ENCODE data around the gene GNG12. TPM values are rescaled to one million over a fixed set of nuclear protein-coding genes. Genes with fewer than 3 reads are reported as not detected.

Gene GNG12
- total RNA-seq, 1 donor from 2014 or later: 0.05 TPM

GRCh38 chr1:67792741-67793458 lies 40.4 kb downstream of the GNG12 start:
- peaks cover 16% of the 10 kb centered on the region for H3K27me3 Mint-ChIP-seq
- H3K4me1 Mint-ChIP-seq: no peaks in the 10 kb centered on the region
- no peak for DNase-seq
- no peaks in the 10 kb centered on the region for H3K9me3 Mint-ChIP-seq
- no peak overlapping the region for H3K27ac Mint-ChIP-seq
- intact Hi-C loops (cut with micrococcal nuclease): no loop called here
- H3K36me3 Mint-ChIP-seq (ENCODE audit: low read depth): no peaks in the 10 kb centered on the region
- no peak overlapping the region for H3K4me3 Mint-ChIP-seq

DNA sequence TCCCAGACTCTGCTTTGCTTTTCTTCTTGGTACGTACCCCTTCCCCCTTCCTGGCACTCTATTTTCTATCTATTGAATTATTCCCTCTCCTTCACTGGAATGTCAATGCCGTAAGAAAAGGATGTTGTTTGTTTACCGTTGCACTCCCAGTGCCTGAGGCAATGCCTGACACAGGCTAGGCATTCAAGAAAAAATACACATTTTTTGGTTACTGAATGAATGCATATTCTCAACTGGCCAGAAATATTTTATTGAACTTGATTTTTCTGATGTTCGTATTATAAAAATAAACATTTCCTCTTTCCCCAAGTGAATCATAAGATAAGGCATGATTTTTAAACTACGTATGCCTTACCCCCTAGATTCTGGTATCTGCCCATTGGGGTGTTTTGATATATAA lies 41.2 kb downstream of the GNG12 start:
- no peaks in the 10 kb centered on the region for H3K9me3 Mint-ChIP-seq
- H3K27ac Mint-ChIP-seq: no peak overlapping the region
- intact Hi-C loops (cut with micrococcal nuclease): no loop called here
- H3K4me3 Mint-ChIP-seq: no peak overlapping the region
- H3K4me1 Mint-ChIP-seq: no peaks in the 10 kb centered on the region
- H3K36me3 Mint-ChIP-seq (ENCODE audit: low read depth): no peaks in the 10 kb centered on the region
- DNase-seq: no peak
- H3K27me3 Mint-ChIP-seq: peaks cover 16% of the 10 kb centered on the region

DNA sequence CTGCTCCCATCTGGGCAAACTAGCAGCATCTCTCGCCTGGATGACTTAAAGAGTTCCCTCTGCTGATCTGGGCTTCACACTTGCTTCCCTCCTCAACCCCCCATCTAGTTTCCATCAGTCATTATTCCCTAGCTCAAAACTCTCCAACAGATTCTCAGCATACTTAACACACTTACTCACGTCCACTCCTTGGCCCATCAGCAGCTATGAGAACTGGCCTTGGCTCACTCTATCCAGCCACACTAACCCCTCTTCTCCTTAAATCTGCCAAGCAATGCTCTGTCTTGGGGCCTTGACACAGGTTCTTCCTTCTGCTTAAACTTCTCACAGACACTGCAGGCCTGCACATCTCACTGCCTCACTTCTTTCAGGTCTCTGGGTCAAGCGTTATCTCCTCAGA lies 41.6 kb downstream of the GNG12 start:
- Mint-ChIP-seq H3K9me3 (no peaks in the 10 kb centered on the region), H3K27ac (no peak overlapping the region), H3K4me3 (no peak overlapping the region), H3K4me1 (no peaks in the 10 kb centered on the region), H3K36me3 (ENCODE audit: low read depth) (no peaks in the 10 kb centered on the region), H3K27me3 (peaks cover 16% of the 10 kb centered on the region)
- DNase-seq: no peak
- intact Hi-C loops (cut with micrococcal nuclease): no loop called here

GRCh38 chr1:67791261-67791660 lies 42.0 kb downstream of the GNG12 start:
- Mint-ChIP-seq H3K36me3 (ENCODE audit: low read depth) (no peaks in the 10 kb centered on the region), H3K4me1 (no peaks in the 10 kb centered on the region), H3K27me3 (peaks cover 16% of the 10 kb centered on the region), H3K4me3 (no peak overlapping the region), H3K27ac (no peak overlapping the region), H3K9me3 (no peaks in the 10 kb centered on the region)
- intact Hi-C loops (cut with micrococcal nuclease): no loop called here
- DNase-seq: no peak

DNA sequence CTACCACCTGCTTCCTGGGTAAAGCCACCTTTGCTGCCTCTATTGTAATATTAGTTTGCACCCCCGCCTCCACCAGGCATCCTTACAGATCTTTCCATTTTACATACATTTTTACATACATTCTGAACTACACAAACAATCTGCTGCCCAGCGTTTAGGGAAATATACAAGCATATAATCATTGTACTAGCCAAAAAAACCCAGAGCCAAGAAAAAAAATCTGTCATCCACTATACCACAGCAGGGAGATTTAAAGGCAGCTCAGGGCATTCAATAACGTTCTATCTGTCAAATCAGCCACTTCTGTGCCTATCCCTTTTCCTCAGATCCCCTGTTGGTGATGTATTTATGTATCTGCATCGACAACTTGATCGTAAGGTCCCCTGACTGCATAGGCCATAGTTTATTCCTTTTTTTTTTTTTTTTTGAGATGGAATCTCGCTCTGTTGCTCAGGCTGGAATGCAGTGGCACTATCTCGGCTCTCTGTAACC lies 43.0 kb downstream of the GNG12 start:
- intact Hi-C loops (cut with micrococcal nuclease): no loop called here
- Mint-ChIP-seq H3K9me3 (no peaks in the 10 kb centered on the region), H3K27me3 (peaks cover 16% of the 10 kb centered on the region), H3K36me3 (ENCODE audit: low read depth) (no peaks in the 10 kb centered on the region), H3K4me1 (no peaks in the 10 kb centered on the region), H3K27ac (no peak overlapping the region), H3K4me3 (no peak overlapping the region)
- no peak for DNase-seq

DNA sequence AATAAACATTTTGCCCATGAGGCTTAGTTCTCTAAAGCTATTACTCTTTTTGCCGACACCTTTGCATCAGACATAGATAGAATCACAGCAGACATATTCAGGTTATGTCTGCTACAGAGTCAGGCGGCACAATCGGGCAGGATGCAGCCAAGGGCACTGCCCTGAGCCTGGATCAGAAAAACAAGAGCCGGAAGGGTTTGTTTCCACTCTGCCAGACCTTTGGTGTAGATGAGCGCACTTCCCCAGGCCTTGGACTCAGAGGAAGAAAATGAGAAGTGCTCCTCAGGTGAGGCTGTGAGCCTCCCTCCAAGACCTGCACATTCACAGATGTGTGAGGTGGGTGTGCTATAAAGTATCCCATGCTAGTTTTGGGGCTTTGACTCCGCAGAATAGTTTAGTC lies 43.7 kb downstream of the GNG12 start:
- Mint-ChIP-seq H3K9me3 (no peaks in the 10 kb centered on the region), H3K36me3 (ENCODE audit: low read depth) (no peaks in the 10 kb centered on the region), H3K4me3 (no peak overlapping the region), H3K27ac (no peak overlapping the region), H3K27me3 (peaks cover 16% of the 10 kb centered on the region), H3K4me1 (no peaks in the 10 kb centered on the region)
- intact Hi-C loops (cut with micrococcal nuclease): no loop called here
- no peak for DNase-seq

DNA sequence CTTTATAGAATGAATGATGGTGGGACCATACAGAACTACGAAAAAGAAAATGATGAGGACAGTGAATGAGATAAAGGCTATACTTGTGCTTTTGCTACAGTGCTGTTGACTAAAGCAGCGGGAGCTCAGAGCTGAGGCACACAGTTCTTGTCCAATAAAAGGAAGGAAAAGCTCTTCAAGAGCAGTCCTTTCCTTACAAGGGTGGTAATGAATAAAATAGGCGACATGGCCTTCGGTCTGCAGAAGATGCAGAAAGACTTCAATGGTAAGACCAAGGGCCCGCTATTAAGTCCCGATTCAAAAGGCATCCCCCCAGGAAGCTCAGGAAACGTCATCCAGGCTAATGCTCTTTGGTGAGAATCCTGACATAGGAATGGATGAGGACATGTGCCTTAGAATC lies 44.4 kb downstream of the GNG12 start:
- H3K27ac Mint-ChIP-seq: no peak overlapping the region

DNA sequence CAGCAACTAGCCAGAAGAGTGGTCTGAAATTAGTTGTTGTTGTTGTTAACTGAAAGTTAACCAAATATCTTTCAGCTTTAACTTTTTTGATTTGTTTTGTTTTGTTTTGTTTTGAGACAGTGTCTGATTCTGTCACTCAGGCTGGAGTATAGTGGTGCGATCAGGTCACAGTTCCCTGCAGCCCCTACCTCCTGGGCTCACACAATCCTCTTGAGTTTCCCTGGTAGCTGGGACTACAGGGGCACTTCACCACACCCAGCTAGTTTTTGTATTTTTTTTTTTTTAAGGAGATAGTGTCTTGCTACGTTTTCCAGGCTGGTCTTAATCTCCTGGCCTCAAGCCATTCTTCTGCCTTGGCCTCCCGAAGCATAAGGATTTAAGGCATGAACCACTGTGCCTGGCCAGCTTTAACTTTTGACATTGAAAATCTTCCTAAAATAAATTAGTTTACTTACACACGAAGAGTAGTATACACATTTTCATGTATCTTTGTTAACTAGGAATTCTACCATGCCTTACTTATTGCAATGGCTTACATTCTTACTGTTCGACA lies 45.0 kb downstream of the GNG12 start:
- Mint-ChIP-seq H3K4me3 (no peak overlapping the region), H3K4me1 (no peaks in the 10 kb centered on the region), H3K27me3 (peaks cover 14% of the 10 kb centered on the region), H3K36me3 (ENCODE audit: low read depth) (no peaks in the 10 kb centered on the region), H3K27ac (no peak overlapping the region), H3K9me3 (no peaks in the 10 kb centered on the region)
- intact Hi-C loops (cut with micrococcal nuclease): no loop called here
- no peak for DNase-seq

More for the DNA sequence above, 44.4 kb downstream of the GNG12 start:
- Mint-ChIP-seq H3K9me3 (no peaks in the 10 kb centered on the region), H3K36me3 (ENCODE audit: low read depth) (no peaks in the 10 kb centered on the region), H3K4me3 (no peak overlapping the region), H3K27me3 (peaks cover 14% of the 10 kb centered on the region), H3K4me1 (no peaks in the 10 kb centered on the region)
- DNase-seq: no peak
- intact Hi-C loops (cut with micrococcal nuclease): no loop called here

GRCh38 chr1:67787746-67788145 lies 45.5 kb downstream of the GNG12 start:
- no peaks in the 10 kb centered on the region for H3K9me3 Mint-ChIP-seq
- intact Hi-C loops (cut with micrococcal nuclease): no loop called here
- no peak for DNase-seq
- H3K36me3 Mint-ChIP-seq (ENCODE audit: low read depth): no peaks in the 10 kb centered on the region
- H3K4me1 Mint-ChIP-seq: no peaks in the 10 kb centered on the region
- H3K4me3 Mint-ChIP-seq: no peak overlapping the region
- H3K27ac Mint-ChIP-seq: no peak overlapping the region
- peaks cover 14% of the 10 kb centered on the region for H3K27me3 Mint-ChIP-seq

GRCh38 chr1:67785847-67786753 lies 47.2 kb downstream of the GNG12 start:
- no peak for DNase-seq
- no peaks in the 10 kb centered on the region for H3K9me3 Mint-ChIP-seq
- no peak overlapping the region for H3K27ac Mint-ChIP-seq
- no peak overlapping the region for H3K4me3 Mint-ChIP-seq
- H3K36me3 Mint-ChIP-seq (ENCODE audit: low read depth): no peaks in the 10 kb centered on the region
- H3K4me1 Mint-ChIP-seq: no peaks in the 10 kb centered on the region
- intact Hi-C loops (cut with micrococcal nuclease): no loop called here
- peaks cover 8% of the 10 kb centered on the region for H3K27me3 Mint-ChIP-seq

GRCh38 chr1:67784545-67785186 lies 48.6 kb downstream of the GNG12 start:
- H3K4me1 Mint-ChIP-seq: no peaks in the 10 kb centered on the region
- intact Hi-C loops (cut with micrococcal nuclease): no loop called here

DNA sequence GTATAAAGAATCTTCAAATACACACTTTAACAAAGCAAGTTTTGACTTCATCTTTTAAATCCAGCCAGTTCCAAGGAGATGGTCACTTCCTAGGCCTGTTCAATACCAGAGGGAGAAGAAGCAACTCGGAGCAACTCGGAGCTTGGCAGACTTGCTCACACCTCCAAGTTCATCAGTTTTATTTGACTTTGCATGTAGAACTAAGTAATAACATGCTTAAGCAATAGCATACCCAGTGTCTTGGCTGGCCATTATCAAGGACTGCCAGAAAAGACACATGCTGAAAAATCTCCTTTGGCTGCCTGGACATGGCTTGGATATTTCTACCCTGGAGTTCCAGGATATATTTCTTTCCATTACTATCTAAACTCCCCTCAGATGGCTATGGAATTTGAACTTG lies 52.6 kb downstream of the GNG12 start:
- no peak for DNase-seq
- Mint-ChIP-seq H3K9me3 (no peaks in the 10 kb centered on the region), H3K36me3 (ENCODE audit: low read depth) (no peaks in the 10 kb centered on the region)

More at GRCh38 chr1:67784545-67785186, 48.6 kb downstream of the GNG12 start:
- no peak for DNase-seq
- Mint-ChIP-seq H3K9me3 (no peaks in the 10 kb centered on the region), H3K27ac (no peak overlapping the region), H3K4me3 (no peak overlapping the region), H3K36me3 (ENCODE audit: low read depth) (no peaks in the 10 kb centered on the region), H3K27me3 (peaks cover 4% of the 10 kb centered on the region)

GRCh38 chr1:67777440-67777839 lies 55.8 kb downstream of the GNG12 start:
- DNase-seq: no peak
- no peak overlapping the region for H3K27ac Mint-ChIP-seq
- H3K36me3 Mint-ChIP-seq (ENCODE audit: low read depth): no peaks in the 10 kb centered on the region
- H3K4me1 Mint-ChIP-seq: no peaks in the 10 kb centered on the region
- no peak overlapping the region for H3K4me3 Mint-ChIP-seq
- intact Hi-C loops (cut with micrococcal nuclease): no loop called here
- no peaks in the 10 kb centered on the region for H3K9me3 Mint-ChIP-seq
- peaks cover 26% of the 10 kb centered on the region for H3K27me3 Mint-ChIP-seq

More for the DNA sequence above, 52.6 kb downstream of the GNG12 start:
- intact Hi-C loops (cut with micrococcal nuclease): no loop called here
- Mint-ChIP-seq H3K4me1 (no peaks in the 10 kb centered on the region), H3K4me3 (no peak overlapping the region), H3K27me3 (peaks cover 11% of the 10 kb centered on the region), H3K27ac (no peak overlapping the region)
